HL-60 (cell line): ENCODE measurements around the gene HOXB1.
"Not testable (repeated sequence)": the region's sequence is repeated elsewhere in the genome, so short reads cannot be mapped to it uniquely, and the experiment has no call there.

Experiments
- DNase-seq, 2 experiments: peaks; one replicate each; pipeline ENCODE4 v3.0.0-alpha.2; 2010 to 2020; ENCODE audit warnings: low read depth in 1 of 2, low spot score in 1 of 2
- H3K27ac ChIP-seq: fragments of 250-450 bp; sonication (Bioruptor Pico); replicated peaks from 2 replicates; pipeline ENCODE4 v1.5.1; 2020; ENCODE audit warnings: mild to moderate bottlenecking, moderate library complexity
- H3K27me3 ChIP-seq: fragments of 250-450 bp; sonication (Bioruptor Pico); 2 replicates; pipeline ENCODE4 v1.5.1; 2021; ENCODE audit warnings: mild to moderate bottlenecking, moderate library complexity; ENCODE audit not compliant: insufficient read depth, poor library complexity, severe bottlenecking
- H3K4me3 ChIP-seq: replicated peaks from 2 replicates; pipeline ENCODE4 v1.5.1; 2011; ENCODE audit warnings: mild to moderate bottlenecking, control low read depth, low read length; ENCODE audit not compliant: insufficient read depth
- CTCF ChIP-seq: IDR thresholded peaks from one replicate; pipeline ENCODE4 v1.5.1; 2011; ENCODE audit warnings: low read length, control low read depth, inconsistent platforms; ENCODE audit not compliant: insufficient read depth
- GABPA ChIP-seq: IDR thresholded peaks from 2 replicates; pipeline ENCODE4 v1.6.1; 2012; ENCODE audit warnings: low read depth
- POLR2AphosphoS5 ChIP-seq: IDR thresholded peaks from 2 replicates; pipeline ENCODE4 v1.6.1; 2012; ENCODE audit warnings: low read depth
- REST ChIP-seq: IDR thresholded peaks from 2 replicates; pipeline ENCODE4 v1.6.1; 2012; ENCODE audit warnings: low read depth; ENCODE audit not compliant: insufficient replicate concordance
- SPI1 ChIP-seq: IDR thresholded peaks from 2 replicates; pipeline ENCODE4 v1.6.1; 2012; ENCODE audit warnings: low read depth, mild to moderate bottlenecking, borderline replicate concordance

HOXB1 gene

GRCh38 chr17:48483471-48484131 lies 47.2 kb downstream of the HOXB1 start:
- peak; percentile 5 to 61 for DNase-seq
- Histone ChIP-seq H3K4me3 (no peak overlapping the region), H3K27ac (no peak overlapping the region), H3K27me3 (peaks cover 2% of the 10 kb centered on the region)
- TF ChIP-seq POLR2AphosphoS5 = peak; percentile 64; the same call in 1 of the 2 replicates
- no peak for TF ChIP-seq SPI1

GRCh38 chr17:48483004-48483403 lies 47.8 kb downstream of the HOXB1 start:
- DNase-seq = no peak
- peaks cover 2% of the 10 kb centered on the region for H3K27me3 ChIP-seq
- TF ChIP-seq POLR2AphosphoS5 (no peak), REST (no peak), SPI1 (no peak), GABPA (no peak), CTCF (no peak)
- no peak overlapping the region for H3K4me3 ChIP-seq
- H3K27ac ChIP-seq = no peak overlapping the region

- not testable (repeated sequence) for H3K4me3 ChIP-seq, DNase-seq, H3K27ac ChIP-seq, H3K27me3 ChIP-seq
Observed at GRCh38 chr17:48482301-48482700, 48.5 kb downstream of the HOXB1 start.

- TF ChIP-seq GABPA = no peak
- TF ChIP-seq SPI1 = no peak
- TF ChIP-seq POLR2AphosphoS5 = no peak
- TF ChIP-seq REST = no peak
- TF ChIP-seq CTCF = no peak
- Histone ChIP-seq H3K27ac (no peak overlapping the region), H3K27me3 (no peaks in the 10 kb centered on the region), H3K4me3 (no peak overlapping the region)
- DNase-seq = no peak
Observed at GRCh38 chr17:48479014-48479402, 51.8 kb downstream of the HOXB1 start.
